Activated CD8-positive, alpha-beta T cell treated with anti-CD3 and anti-CD28 coated beads for 36 hours (primary cell): Measurements from ENCODE around the gene FOXA1. TPM values are rescaled to one million over a fixed set of nuclear protein-coding genes. Genes with fewer than 3 reads are reported as not detected.

ENCODE experiments used
- ATAC-seq: fragments of 200-7000 bp; cut with Tn5 transposase; one replicate; pipeline ENCODE4 v1.10.0; 2021; ENCODE audit warnings: mild to moderate bottlenecking, moderate library complexity
- CTCF ChIA-PET: fragments of 350-600 bp; sonication (Branson Sonifier 250); formaldehyde crosslinking; loops from one replicate; lab custom pipeline; 2021; ENCODE audit warnings: antibody characterized with exemption; lab: Charles Lee
- POLR2A ChIA-PET: fragments of 350-600 bp; sonication (Branson Sonifier 250); formaldehyde crosslinking; loops from one replicate; lab custom pipeline; 2021; ENCODE audit warnings: antibody characterized with exemption; lab: Charles Lee
- DNase-seq: peaks from one replicate; pipeline ENCODE4 v3.0.0-alpha.2; 2020
- H3K27ac Mint-ChIP-seq: one replicate; pipeline ENCODE4 v1.8.0; 2021; ENCODE audit warnings: mild to moderate bottlenecking, mixed read lengths
- H3K27me3 Mint-ChIP-seq: one replicate; pipeline ENCODE4 v1.8.0; 2021; ENCODE audit warnings: mixed read lengths
- H3K36me3 Mint-ChIP-seq: one replicate; pipeline ENCODE4 v1.8.0; 2021; ENCODE audit warnings: low read depth, mixed read lengths
- H3K4me1 Mint-ChIP-seq: one replicate; pipeline ENCODE4 v1.8.0; 2021; ENCODE audit warnings: low read depth, mixed read lengths
- H3K4me3 Mint-ChIP-seq: one replicate; pipeline ENCODE4 v1.8.0; 2021; ENCODE audit warnings: mild to moderate bottlenecking, moderate library complexity, mixed read lengths
- H3K9me3 Mint-ChIP-seq: one replicate; pipeline ENCODE4 v1.8.0; 2021; ENCODE audit warnings: mixed read lengths
- intact Hi-C: fragments of 100-400 bp; cut with micrococcal nuclease; formaldehyde crosslinking; loops from one replicate; pipeline ENCODE4 v1.10.0; 2022
- total RNA-seq, 2 experiments: library from RNA; stranded (reverse); gene quantifications; one replicate each; pipeline ENCODE4 v1.2.3, GENCODE V29; 2021
- TF ChIP-seq, protein P1 (sequence below): fragments of 200-600 bp; IDR thresholded peaks from one replicate; pipeline ENCODE4 v1.8.0; 2022; ENCODE audit warnings: antibody characterized with exemption, mild to moderate bottlenecking

Gene FOXA1
- total RNA-seq, 2 experiments from 2014 or later, result not detected

DNA sequence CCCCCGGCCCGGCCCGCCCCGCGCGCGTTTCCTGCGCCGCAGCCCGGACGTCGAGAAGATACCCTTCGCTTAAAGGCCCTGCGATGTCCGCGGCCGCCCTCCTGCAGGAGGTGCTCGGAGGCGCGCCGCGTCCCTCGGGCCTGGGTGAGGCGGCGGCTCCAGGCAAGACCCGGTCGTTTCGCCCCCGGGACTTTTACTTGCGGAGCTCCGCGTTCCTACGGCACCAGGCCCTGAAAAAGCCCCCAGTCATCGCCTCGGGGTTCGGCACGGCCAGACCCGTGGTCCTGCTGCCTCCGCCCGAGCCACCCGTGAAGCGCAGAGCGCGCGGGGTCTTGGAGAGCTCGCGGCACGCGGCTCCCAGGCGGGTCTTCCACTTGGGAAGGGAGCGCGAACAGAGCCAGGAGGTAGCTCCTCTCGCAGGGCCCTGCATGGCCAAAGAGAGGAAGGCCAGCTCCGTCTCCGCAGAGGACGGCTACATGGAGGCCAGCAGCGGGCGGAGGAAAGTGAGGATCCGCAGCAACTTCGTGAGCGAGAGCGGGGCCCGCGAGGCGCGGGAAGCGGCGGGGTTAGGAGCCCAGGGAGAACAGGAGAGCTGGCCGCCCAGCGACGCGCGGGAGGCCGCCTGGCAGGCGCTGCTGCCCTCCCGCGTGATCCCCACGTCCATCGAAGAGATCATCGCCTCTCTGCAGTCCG, 27.3 kb upstream of the FOXA1 start:
- no peak for DNase-seq
- Mint-ChIP-seq H3K4me3 (no peak overlapping the region), H3K27ac (no peak overlapping the region), H3K9me3 (peaks cover 4% of the 10 kb centered on the region), H3K4me1 (no peaks in the 10 kb centered on the region), H3K27me3 (peaks cover 17% of the 10 kb centered on the region), H3K36me3 (no peaks in the 10 kb centered on the region)
- ChIA-PET CTCF (no interaction called here), POLR2A (no interaction called here)
- intact Hi-C loops, result no loop called here
- ATAC-seq, result no peak
- TF ChIP-seq, protein P1, sequence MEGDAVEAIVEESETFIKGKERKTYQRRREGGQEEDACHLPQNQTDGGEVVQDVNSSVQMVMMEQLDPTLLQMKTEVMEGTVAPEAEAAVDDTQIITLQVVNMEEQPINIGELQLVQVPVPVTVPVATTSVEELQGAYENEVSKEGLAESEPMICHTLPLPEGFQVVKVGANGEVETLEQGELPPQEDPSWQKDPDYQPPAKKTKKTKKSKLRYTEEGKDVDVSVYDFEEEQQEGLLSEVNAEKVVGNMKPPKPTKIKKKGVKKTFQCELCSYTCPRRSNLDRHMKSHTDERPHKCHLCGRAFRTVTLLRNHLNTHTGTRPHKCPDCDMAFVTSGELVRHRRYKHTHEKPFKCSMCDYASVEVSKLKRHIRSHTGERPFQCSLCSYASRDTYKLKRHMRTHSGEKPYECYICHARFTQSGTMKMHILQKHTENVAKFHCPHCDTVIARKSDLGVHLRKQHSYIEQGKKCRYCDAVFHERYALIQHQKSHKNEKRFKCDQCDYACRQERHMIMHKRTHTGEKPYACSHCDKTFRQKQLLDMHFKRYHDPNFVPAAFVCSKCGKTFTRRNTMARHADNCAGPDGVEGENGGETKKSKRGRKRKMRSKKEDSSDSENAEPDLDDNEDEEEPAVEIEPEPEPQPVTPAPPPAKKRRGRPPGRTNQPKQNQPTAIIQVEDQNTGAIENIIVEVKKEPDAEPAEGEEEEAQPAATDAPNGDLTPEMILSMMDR, result no peak

DNA sequence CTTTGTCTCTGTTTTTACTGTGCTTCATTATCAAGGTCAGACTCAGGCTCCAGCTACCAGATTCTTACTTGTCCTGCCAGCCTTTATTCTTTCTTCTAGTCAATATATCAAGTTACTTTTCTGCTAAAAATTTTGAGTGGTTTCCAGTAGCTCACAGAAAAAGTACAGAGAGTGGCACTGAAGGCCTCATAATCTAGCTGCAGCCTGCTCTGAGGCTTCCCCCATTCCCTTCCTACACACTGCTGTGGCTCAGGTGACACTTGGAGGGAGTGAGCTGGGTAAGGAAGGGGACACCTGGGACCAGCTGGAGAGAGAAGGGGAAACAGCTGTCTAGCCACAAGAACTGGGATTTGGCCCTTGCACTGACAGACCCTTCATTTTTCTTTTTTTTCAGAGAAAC, 25.8 kb upstream of the FOXA1 start:
- intact Hi-C loops, result no loop called here
- no peak overlapping the region for H3K4me3 Mint-ChIP-seq
- H3K36me3 Mint-ChIP-seq, result no peaks in the 10 kb centered on the region
- H3K9me3 Mint-ChIP-seq, result peaks cover 7% of the 10 kb centered on the region
- no peak for DNase-seq
- ATAC-seq, result no peak
- TF ChIP-seq, protein P1, result no peak
- H3K27me3 Mint-ChIP-seq, result peaks cover 17% of the 10 kb centered on the region
- H3K27ac Mint-ChIP-seq, result no peak overlapping the region
- H3K4me1 Mint-ChIP-seq, result no peaks in the 10 kb centered on the region
- ChIA-PET POLR2A (no interaction called here), CTCF (no interaction called here)

DNA sequence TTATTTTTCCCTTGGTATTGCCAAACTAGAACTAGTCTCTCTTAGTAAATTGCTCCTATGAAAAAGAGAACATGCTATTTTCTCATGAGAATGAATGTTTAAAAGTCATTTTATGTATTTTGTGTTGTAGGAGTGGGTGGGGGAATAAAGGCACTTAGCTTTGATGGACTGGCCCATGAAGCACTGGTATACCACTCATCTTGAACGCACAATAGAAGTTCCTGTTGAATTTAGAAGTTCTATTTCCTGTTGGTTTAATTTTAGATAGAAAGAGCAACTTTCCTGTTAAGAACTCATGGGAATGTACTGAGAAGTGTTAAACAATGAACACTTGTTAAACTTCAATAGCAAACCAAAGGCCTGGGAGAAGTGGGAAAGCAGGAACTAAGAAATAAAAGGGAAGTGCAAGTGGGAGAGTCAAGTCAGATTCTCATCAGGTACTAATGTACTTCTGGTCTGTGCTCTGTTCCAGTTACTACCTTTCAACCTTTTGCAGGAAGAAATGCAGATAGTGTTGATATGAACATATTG, 23.5 kb upstream of the FOXA1 start:
- Mint-ChIP-seq H3K27me3 (peaks cover 11% of the 10 kb centered on the region), H3K4me1 (no peaks in the 10 kb centered on the region), H3K36me3 (no peaks in the 10 kb centered on the region), H3K4me3 (no peak overlapping the region), H3K27ac (no peak overlapping the region), H3K9me3 (peaks cover 11% of the 10 kb centered on the region)
- intact Hi-C loops, result no loop called here
- TF ChIP-seq, protein P1, result no peak
- no peak for DNase-seq
- no peak for ATAC-seq
- ChIA-PET CTCF (no interaction called here), POLR2A (no interaction called here)

DNA sequence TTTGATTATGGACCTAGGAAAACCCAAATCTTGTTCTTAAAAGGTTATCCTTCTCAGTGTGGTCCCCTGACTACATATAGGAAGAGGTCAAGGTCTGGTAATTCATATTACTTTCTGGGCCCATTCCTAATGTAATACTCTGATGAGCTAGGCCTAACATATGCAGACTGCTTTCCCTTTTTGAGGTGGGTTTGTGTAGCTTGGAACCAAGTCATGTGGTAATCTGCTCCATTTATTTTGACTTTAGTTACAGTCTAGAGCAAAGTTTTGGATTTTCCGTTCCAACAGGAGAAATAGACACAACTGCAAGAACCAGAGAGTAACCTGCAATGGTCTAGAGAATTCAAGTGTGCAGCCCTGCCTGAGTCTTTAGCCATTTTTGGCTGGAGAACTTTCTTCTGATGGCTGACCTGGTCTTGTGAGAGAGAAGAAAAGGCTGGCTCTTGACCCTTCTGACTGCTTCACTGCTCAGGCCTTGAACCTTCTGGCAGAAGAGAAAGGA, 22.9 kb upstream of the FOXA1 start:
- peaks cover 13% of the 10 kb centered on the region for H3K9me3 Mint-ChIP-seq

More for the DNA sequence above, 22.9 kb upstream of the FOXA1 start:
- POLR2A ChIA-PET, result no interaction called here
- Mint-ChIP-seq H3K4me1 (no peaks in the 10 kb centered on the region), H3K27ac (no peak overlapping the region), H3K27me3 (peaks cover 8% of the 10 kb centered on the region), H3K36me3 (no peaks in the 10 kb centered on the region), H3K4me3 (no peak overlapping the region)
- ATAC-seq (no peak), DNase-seq (no peak)
- CTCF ChIA-PET, result interaction anchor here (1.0 kb wide), 1 partner anchor 13 kb away, joined by 3 read pairs; no protein-coding TSS in a partner anchor
- TF ChIP-seq, protein P1, result no peak
- intact Hi-C loops, result no loop called here
